Measurements from ENCODE around the gene CIPC.

CIPC gene

DNA sequence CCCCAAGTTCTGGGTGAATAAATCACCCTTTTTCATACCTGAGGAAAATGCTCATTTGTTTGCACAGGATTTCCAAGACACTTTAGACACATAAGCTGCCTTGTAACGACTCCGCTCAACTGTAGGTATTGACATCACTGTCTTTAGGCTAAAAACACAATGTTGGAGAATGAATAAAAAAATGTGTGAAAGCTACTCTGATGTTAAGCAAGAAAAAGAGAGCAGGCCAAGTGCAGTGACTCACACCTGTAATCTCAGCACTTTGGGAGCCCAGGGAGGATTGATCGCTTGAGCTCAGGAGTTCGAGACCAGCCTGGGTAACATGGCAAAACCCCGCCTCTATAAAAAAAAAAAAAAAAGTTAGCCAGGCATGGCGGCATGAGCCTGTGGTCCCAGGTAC, 11.1 kb upstream of the CIPC start:
- DNase-seq (ENCODE audit: low read depth in 1 of 2, low spot score in 1 of 2): no peak
- Histone ChIP-seq H3K4me3 (replicated peaks; ENCODE audit: insufficient read depth, low read length) (no peak overlapping the region), H3K27ac (replicated peaks) (no peak overlapping the region), H3K27me3 (ENCODE audit: insufficient read depth, poor library complexity, severe bottlenecking) (no peaks in the 10 kb centered on the region)
- TF ChIP-seq, protein P1, sequence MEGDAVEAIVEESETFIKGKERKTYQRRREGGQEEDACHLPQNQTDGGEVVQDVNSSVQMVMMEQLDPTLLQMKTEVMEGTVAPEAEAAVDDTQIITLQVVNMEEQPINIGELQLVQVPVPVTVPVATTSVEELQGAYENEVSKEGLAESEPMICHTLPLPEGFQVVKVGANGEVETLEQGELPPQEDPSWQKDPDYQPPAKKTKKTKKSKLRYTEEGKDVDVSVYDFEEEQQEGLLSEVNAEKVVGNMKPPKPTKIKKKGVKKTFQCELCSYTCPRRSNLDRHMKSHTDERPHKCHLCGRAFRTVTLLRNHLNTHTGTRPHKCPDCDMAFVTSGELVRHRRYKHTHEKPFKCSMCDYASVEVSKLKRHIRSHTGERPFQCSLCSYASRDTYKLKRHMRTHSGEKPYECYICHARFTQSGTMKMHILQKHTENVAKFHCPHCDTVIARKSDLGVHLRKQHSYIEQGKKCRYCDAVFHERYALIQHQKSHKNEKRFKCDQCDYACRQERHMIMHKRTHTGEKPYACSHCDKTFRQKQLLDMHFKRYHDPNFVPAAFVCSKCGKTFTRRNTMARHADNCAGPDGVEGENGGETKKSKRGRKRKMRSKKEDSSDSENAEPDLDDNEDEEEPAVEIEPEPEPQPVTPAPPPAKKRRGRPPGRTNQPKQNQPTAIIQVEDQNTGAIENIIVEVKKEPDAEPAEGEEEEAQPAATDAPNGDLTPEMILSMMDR (IDR thresholded peaks at IDR 0.05; ENCODE audit: insufficient read depth, low read length): no peak
- TF ChIP-seq, protein P2, sequence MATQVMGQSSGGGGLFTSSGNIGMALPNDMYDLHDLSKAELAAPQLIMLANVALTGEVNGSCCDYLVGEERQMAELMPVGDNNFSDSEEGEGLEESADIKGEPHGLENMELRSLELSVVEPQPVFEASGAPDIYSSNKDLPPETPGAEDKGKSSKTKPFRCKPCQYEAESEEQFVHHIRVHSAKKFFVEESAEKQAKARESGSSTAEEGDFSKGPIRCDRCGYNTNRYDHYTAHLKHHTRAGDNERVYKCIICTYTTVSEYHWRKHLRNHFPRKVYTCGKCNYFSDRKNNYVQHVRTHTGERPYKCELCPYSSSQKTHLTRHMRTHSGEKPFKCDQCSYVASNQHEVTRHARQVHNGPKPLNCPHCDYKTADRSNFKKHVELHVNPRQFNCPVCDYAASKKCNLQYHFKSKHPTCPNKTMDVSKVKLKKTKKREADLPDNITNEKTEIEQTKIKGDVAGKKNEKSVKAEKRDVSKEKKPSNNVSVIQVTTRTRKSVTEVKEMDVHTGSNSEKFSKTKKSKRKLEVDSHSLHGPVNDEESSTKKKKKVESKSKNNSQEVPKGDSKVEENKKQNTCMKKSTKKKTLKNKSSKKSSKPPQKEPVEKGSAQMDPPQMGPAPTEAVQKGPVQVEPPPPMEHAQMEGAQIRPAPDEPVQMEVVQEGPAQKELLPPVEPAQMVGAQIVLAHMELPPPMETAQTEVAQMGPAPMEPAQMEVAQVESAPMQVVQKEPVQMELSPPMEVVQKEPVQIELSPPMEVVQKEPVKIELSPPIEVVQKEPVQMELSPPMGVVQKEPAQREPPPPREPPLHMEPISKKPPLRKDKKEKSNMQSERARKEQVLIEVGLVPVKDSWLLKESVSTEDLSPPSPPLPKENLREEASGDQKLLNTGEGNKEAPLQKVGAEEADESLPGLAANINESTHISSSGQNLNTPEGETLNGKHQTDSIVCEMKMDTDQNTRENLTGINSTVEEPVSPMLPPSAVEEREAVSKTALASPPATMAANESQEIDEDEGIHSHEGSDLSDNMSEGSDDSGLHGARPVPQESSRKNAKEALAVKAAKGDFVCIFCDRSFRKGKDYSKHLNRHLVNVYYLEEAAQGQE (IDR thresholded peaks at IDR 0.05; ENCODE audit: insufficient replicate concordance, low read depth): no peak
- no peak for TF ChIP-seq POLR2AphosphoS5 (IDR thresholded peaks at IDR 0.05; ENCODE audit: low read depth)
- TF ChIP-seq GABPA (IDR thresholded peaks at IDR 0.05; ENCODE audit: low read depth): no peak
- TF ChIP-seq SPI1 (IDR thresholded peaks at IDR 0.05; ENCODE audit: borderline replicate concordance, low read depth): no peak

DNA sequence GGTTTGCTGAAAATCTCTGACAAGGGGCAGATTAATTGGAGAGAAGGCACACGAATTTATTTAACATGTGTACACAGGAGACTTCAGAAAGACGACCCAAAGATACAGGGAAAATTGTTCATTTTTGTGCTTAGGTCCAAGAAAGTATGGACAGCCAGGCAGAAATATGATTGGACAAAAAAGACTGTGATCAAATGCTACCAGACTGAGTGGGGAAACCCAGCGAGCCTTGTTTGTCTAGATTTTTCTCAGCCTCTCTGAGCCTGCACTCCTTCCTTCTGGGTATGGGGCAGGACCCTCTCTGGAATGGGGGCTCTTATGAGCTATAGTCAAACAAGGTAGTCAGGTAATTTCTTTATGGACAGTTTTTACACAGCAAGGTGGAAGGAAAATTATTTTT, 10.4 kb upstream of the CIPC start:
- no peak overlapping the region for H3K27ac ChIP-seq (replicated peaks)
- no peaks in the 10 kb centered on the region for H3K27me3 ChIP-seq (ENCODE audit: insufficient read depth, poor library complexity, severe bottlenecking)
- TF ChIP-seq SPI1 (IDR thresholded peaks at IDR 0.05; ENCODE audit: borderline replicate concordance, low read depth) (no peak), GABPA (IDR thresholded peaks at IDR 0.05; ENCODE audit: low read depth) (no peak), POLR2AphosphoS5 (IDR thresholded peaks at IDR 0.05; ENCODE audit: low read depth) (no peak)
- TF ChIP-seq, protein P1 (IDR thresholded peaks at IDR 0.05; ENCODE audit: insufficient read depth, low read length): no peak
- TF ChIP-seq, protein P2 (IDR thresholded peaks at IDR 0.05; ENCODE audit: insufficient replicate concordance, low read depth): no peak
- no peak overlapping the region for H3K4me3 ChIP-seq (replicated peaks; ENCODE audit: insufficient read depth, low read length)
- DNase-seq (ENCODE audit: low read depth in 1 of 2, low spot score in 1 of 2): no peak

- no peaks in the 10 kb centered on the region for H3K27me3 ChIP-seq (ENCODE audit: insufficient read depth, poor library complexity, severe bottlenecking)
- no peak overlapping the region for H3K27ac ChIP-seq (replicated peaks)
- no peak for TF ChIP-seq POLR2AphosphoS5 (IDR thresholded peaks at IDR 0.05; ENCODE audit: low read depth)
- no peak for DNase-seq (ENCODE audit: low read depth in 1 of 2, low spot score in 1 of 2)
- no peak overlapping the region for H3K4me3 ChIP-seq (replicated peaks; ENCODE audit: insufficient read depth, low read length)
These were observed 9.8 kb upstream of the CIPC start for GRCh38 chr14:77088219-77088618.

DNA sequence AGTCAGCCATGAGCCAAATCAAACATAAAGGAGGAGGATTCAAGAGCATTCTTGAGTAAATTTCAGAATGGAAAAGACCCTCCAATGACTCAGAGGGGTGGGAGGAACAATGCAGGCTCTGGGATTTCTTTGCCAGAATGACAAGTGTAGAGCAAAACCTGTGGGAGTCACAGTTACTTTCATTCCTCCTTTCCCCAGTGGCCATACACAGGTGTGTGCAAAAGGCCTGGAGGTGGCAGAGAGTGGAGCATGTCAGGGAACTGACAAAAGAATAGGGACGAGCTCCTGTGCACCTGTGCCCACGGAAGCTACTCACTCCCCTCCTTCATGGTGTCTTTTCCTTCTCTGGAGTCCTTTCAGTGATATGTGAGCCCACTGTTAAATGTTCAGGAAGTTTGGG, 9.4 kb upstream of the CIPC start:
- H3K27ac ChIP-seq (replicated peaks): no peak overlapping the region

More for the DNA sequence above, 9.4 kb upstream of the CIPC start:
- no peak overlapping the region for H3K4me3 ChIP-seq (replicated peaks; ENCODE audit: insufficient read depth, low read length)
- no peak for DNase-seq (ENCODE audit: low read depth in 1 of 2, low spot score in 1 of 2)
- TF ChIP-seq, protein P2 (IDR thresholded peaks at IDR 0.05; ENCODE audit: insufficient replicate concordance, low read depth): no peak
- TF ChIP-seq GABPA (IDR thresholded peaks at IDR 0.05; ENCODE audit: low read depth) (no peak), SPI1 (IDR thresholded peaks at IDR 0.05; ENCODE audit: borderline replicate concordance, low read depth) (no peak), POLR2AphosphoS5 (IDR thresholded peaks at IDR 0.05; ENCODE audit: low read depth) (no peak)
- TF ChIP-seq, protein P1 (IDR thresholded peaks at IDR 0.05; ENCODE audit: insufficient read depth, low read length): no peak
- no peaks in the 10 kb centered on the region for H3K27me3 ChIP-seq (ENCODE audit: insufficient read depth, poor library complexity, severe bottlenecking)

Data from HL-60 (cell line).